Type B pancreatic cell (in vitro differentiated cells): ENCODE data around the gene CMTM3. TPM values are rescaled to one million over a fixed set of nuclear protein-coding genes. Genes with fewer than 3 reads are reported as not detected.

Experiments used
- DNase-seq: peaks from one replicate; pipeline ENCODE4 v3.0.0; 2021; ENCODE audit warnings: mixed read lengths; ENCODE audit not compliant: unreplicated experiment; ENCODE audit errors: extremely low spot score
- H3K27ac Mint-ChIP-seq: 2 replicates; pipeline ENCODE4 v1.8.0; 2021; ENCODE audit warnings: mild to moderate bottlenecking, mixed read lengths
- H3K27me3 Mint-ChIP-seq: 2 replicates; pipeline ENCODE4 v1.8.0; 2021; ENCODE audit warnings: mixed read lengths
- H3K36me3 Mint-ChIP-seq: 2 replicates; pipeline ENCODE4 v1.8.0; 2021; ENCODE audit warnings: mixed read lengths
- H3K4me1 Mint-ChIP-seq: one replicate; pipeline ENCODE4 v1.8.0; 2021; ENCODE audit warnings: mixed read lengths; ENCODE audit not compliant: unreplicated experiment
- H3K4me3 Mint-ChIP-seq: 2 replicates; pipeline ENCODE4 v1.8.0; 2021; ENCODE audit warnings: mild to moderate bottlenecking, mixed read lengths
- H3K9me3 Mint-ChIP-seq: 2 replicates; pipeline ENCODE4 v1.8.0; 2021; ENCODE audit warnings: mixed read lengths
- total RNA-seq: library from RNA; stranded (reverse); gene quantifications from 2 replicates; pipeline ENCODE4 v1.2.1, GENCODE V29; 2021; ENCODE audit warnings: low replicate concordance
- TF ChIP-seq, protein P1 (sequence below): fragments of 200-600 bp; sonication (generic); conservative IDR thresholded peaks from 2 replicates; pipeline ENCODE4 v1.5.0; 2021; ENCODE audit warnings: antibody characterized with exemption, mild to moderate bottlenecking

The CMTM3 gene
- total RNA-seq, 1 donor from 2014 or later, result 45.2 TPM

DNA sequence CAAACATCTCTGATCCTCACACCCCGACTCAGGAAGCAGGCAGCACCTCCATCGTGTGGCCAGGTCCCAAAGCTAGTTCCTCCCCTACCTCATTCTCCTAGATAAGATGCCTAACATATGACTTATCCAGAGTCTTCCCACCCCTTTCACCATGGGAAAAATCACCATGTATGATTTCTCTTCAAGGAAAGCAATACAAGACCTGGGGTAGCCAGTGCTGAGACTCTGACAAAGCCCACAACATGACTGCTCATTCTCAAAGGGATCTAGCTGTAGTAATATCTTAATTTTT is 46.9 kb downstream of the CMTM3 start:
- H3K4me1 Mint-ChIP-seq, result peaks cover 14% of the 10 kb centered on the region
- TF ChIP-seq, protein P1, sequence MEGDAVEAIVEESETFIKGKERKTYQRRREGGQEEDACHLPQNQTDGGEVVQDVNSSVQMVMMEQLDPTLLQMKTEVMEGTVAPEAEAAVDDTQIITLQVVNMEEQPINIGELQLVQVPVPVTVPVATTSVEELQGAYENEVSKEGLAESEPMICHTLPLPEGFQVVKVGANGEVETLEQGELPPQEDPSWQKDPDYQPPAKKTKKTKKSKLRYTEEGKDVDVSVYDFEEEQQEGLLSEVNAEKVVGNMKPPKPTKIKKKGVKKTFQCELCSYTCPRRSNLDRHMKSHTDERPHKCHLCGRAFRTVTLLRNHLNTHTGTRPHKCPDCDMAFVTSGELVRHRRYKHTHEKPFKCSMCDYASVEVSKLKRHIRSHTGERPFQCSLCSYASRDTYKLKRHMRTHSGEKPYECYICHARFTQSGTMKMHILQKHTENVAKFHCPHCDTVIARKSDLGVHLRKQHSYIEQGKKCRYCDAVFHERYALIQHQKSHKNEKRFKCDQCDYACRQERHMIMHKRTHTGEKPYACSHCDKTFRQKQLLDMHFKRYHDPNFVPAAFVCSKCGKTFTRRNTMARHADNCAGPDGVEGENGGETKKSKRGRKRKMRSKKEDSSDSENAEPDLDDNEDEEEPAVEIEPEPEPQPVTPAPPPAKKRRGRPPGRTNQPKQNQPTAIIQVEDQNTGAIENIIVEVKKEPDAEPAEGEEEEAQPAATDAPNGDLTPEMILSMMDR, result no peak
- H3K27me3 Mint-ChIP-seq, result no peaks in the 10 kb centered on the region
- peak overlapping the region; percentile 67 for H3K27ac Mint-ChIP-seq
- no peaks in the 10 kb centered on the region for H3K9me3 Mint-ChIP-seq
- DNase-seq, result no peak
- H3K36me3 Mint-ChIP-seq, result no peaks in the 10 kb centered on the region
- H3K4me3 Mint-ChIP-seq, result peak overlapping the region; percentile 79

DNA sequence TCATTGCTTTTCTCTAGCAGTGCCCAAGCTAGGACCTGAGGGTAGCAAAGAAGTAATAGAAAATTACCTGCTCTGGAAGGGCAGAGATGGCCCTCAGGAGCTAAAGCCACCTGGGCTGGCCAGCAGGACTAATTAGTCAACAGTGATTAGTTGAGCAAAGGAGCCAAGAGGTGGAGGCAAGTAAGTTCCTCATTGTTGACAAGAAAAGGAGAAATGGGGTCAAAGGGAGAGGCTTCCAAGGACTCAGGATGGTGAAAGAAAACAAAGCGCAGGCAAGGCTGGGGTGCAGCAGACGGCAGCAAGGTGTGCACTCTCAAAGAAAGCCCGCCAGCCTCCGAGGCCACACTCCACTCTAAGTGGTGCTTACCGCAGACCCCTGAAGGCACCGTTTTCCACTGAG is 47.5 kb downstream of the CMTM3 start:
- H3K4me1 Mint-ChIP-seq, result peaks cover 14% of the 10 kb centered on the region
- H3K36me3 Mint-ChIP-seq, result no peaks in the 10 kb centered on the region
- no peak overlapping the region for H3K4me3 Mint-ChIP-seq
- DNase-seq, result no peak
- no peaks in the 10 kb centered on the region for H3K9me3 Mint-ChIP-seq
- H3K27ac Mint-ChIP-seq, result no peak overlapping the region
- TF ChIP-seq, protein P1, result no peak
- no peaks in the 10 kb centered on the region for H3K27me3 Mint-ChIP-seq

DNA sequence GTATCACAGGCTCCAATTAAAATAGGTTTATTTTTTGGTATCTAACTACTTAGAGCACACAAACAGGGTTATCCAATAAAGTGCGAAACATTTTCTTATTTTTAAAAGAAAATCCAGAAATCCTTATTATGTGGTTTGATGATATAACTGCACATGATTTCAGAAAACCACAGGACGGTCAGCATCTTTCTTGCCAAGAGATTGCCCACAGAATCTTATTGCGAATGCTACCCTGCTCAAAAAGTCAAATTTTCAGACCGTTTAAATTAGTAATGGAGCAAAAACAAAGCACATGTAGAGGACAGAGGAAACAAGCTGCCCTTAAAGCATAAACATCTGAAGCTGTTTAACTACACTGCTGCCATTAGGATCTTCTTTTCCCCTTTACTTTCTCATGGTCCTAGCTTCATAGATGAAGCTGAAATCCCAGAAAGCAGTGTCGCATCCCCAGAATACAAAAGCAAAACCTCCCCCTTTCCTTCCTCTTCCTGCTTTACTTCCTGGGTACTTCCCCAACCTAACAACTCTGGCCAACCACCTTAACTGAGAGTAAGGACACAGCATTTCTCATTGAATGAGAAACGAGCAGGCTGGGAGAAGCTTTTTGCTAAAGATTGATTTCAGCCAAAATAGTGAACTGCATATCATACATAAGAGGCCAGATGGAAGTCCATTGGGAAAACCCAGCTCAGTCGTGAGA is 48.3 kb downstream of the CMTM3 start:
- Mint-ChIP-seq H3K4me3 (no peak overlapping the region), H3K36me3 (no peaks in the 10 kb centered on the region), H3K4me1 (peaks cover 14% of the 10 kb centered on the region), H3K9me3 (no peaks in the 10 kb centered on the region), H3K27me3 (no peaks in the 10 kb centered on the region), H3K27ac (no peak overlapping the region)
- TF ChIP-seq, protein P1, result no peak
- no peak for DNase-seq

DNA sequence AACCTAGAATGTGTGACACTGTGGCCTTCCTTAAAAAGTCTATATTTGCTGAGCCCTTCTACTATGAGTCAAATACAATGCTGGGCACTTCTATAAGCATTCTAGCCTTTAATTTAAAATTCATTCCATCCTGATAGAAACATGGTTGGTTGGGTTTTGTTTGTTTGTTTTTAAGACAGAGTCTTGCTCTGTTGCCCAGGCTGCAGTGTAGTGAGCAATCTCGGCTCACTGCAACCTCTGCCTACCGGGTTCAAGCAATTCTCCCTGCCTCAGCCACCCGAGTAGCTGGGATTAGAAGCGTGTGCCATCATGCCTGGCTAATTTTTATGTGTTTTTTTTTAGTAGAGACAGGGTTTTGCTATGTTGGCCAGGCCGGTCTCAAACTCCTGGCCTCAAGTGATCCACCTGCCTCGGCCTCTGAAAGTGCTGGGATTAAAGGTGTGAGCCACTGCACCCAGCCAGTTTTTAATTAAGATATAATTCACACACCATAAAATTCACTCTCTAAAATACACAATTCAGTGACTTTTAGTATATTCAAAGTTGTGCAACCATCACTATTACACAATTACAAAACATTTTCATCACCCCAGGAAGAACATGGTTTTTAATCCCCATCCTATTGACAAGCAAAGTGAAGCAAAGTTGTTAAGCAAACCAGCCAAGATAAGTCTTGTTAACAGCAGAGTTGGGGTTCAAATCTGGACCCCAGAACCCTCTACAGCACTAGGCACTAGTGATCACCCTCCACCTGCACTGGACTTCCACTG is 49.3 kb downstream of the CMTM3 start:
- no peaks in the 10 kb centered on the region for H3K9me3 Mint-ChIP-seq
- no peak for DNase-seq
- peaks cover 18% of the 10 kb centered on the region for H3K4me1 Mint-ChIP-seq
- no peak overlapping the region for H3K27ac Mint-ChIP-seq
- H3K36me3 Mint-ChIP-seq, result no peaks in the 10 kb centered on the region
- H3K4me3 Mint-ChIP-seq, result no peak overlapping the region
- H3K27me3 Mint-ChIP-seq, result no peaks in the 10 kb centered on the region
- TF ChIP-seq, protein P1, result no peak

DNA sequence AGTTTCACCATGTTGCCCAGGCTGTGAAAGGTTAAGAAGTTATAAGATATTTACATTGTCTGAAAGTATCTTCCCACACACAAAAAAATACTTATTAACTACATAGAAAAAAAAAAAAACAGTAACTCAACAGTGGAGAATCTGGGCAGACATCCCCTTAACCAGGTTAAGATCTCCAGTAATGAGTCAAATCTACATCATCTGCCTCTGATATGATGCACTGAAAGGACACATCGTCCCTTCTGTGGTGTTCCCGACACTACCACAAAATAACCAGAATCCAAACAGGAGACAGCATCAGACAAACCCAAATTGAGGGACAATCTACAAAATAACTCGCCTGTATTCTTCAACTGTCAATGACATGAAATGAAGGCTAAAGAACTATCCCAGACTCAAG is 52.0 kb downstream of the CMTM3 start:
- TF ChIP-seq, protein P1, result no peak
- Mint-ChIP-seq H3K27ac (no peak overlapping the region), H3K4me3 (no peak overlapping the region), H3K4me1 (peaks cover 21% of the 10 kb centered on the region), H3K9me3 (no peaks in the 10 kb centered on the region), H3K27me3 (no peaks in the 10 kb centered on the region), H3K36me3 (no peaks in the 10 kb centered on the region)
- DNase-seq, result no peak
